SK-N-SH treated with all-trans-retinoic acid at 6 μM for 48 hours (cell line): ENCODE data around the gene NUP43.

ENCODE experiments used
- ARNTL ChIP-seq: fragments of 450-650 bp; formaldehyde crosslinking; IDR thresholded peaks from 2 replicates; pipeline ENCODE4 v1.5.0; 2020; ENCODE audit warnings: low read depth, mild to moderate bottlenecking, moderate library complexity, borderline replicate concordance
- CSDC2 ChIP-seq: fragments of 250-450 bp; sonication (Bioruptor Pico); IDR thresholded peaks from 2 replicates; pipeline ENCODE4 v1.5.0; 2020; ENCODE audit warnings: mild to moderate bottlenecking, moderate library complexity
- CSRNP3 ChIP-seq: fragments of 250-450 bp; sonication (Bioruptor Pico); IDR thresholded peaks from 2 replicates; pipeline ENCODE4 v1.5.1; 2021; ENCODE audit warnings: mild to moderate bottlenecking, moderate library complexity
- ISL1 ChIP-seq: fragments of 250-450 bp; sonication (Bioruptor Pico); IDR thresholded peaks from 2 replicates; pipeline ENCODE4 v2.1.2; 2022; ENCODE audit warnings: mild to moderate bottlenecking, moderate library complexity
- PATZ1 ChIP-seq: fragments of 250-450 bp; sonication (Bioruptor Pico); IDR thresholded peaks from 2 replicates; pipeline ENCODE4 v1.8.0; 2020; ENCODE audit warnings: mild to moderate bottlenecking, moderate library complexity, borderline replicate concordance
- PPARA ChIP-seq: fragments of 250-450 bp; sonication (Bioruptor Pico); IDR thresholded peaks from 2 replicates; pipeline ENCODE4 v1.5.0; 2020; ENCODE audit warnings: mild to moderate bottlenecking, borderline replicate concordance
- TOX ChIP-seq: fragments of 250-450 bp; sonication (Bioruptor Pico); IDR thresholded peaks from 2 replicates; pipeline ENCODE4 v1.8.0; 2021; ENCODE audit warnings: mild to moderate bottlenecking, moderate library complexity, borderline replicate concordance
- ZFP30 ChIP-seq: fragments of 450-650 bp; formaldehyde crosslinking; IDR thresholded peaks from 2 replicates; pipeline ENCODE4 v1.5.0; 2022; ENCODE audit warnings: mild to moderate bottlenecking, moderate library complexity

GRCh38 chr6:149771925-149772324 is 25.6 kb upstream of the NUP43 start:
- TF ChIP-seq ZFP30 (CRISPR knock-in tag) = no peak
- no peak for TF ChIP-seq CSRNP3 (CRISPR knock-in tag)
- no peak for TF ChIP-seq PATZ1 (CRISPR knock-in tag)
- no peak for TF ChIP-seq PPARA
- no peak for TF ChIP-seq ARNTL (CRISPR knock-in tag)
- TF ChIP-seq TOX = no peak
- no peak for TF ChIP-seq ISL1 (CRISPR knock-in tag)
- TF ChIP-seq CSDC2 (CRISPR knock-in tag) = no peak
